Keratinocyte (primary cell): ENCODE data around the gene MED14. TPM values are rescaled to one million over a fixed set of nuclear protein-coding genes. Genes with fewer than 3 reads are reported as not detected.

Experiments used
- DNase-seq: peaks from one replicate; pipeline ENCODE4 v3.0.0-alpha.2; 2011; ENCODE audit warnings: low read depth, missing footprints, low spot score
- FAIRE-seq: peaks from 2 replicates; lab custom pipeline; 2011; peaks lifted over from hg19 to GRCh38; lab: Jason Lieb, UNC
- H2AFZ ChIP-seq: 2 replicates; pipeline ENCODE4 v1.6.0; 2012; ENCODE audit warnings: low read length, control low read depth, inconsistent platforms; ENCODE audit not compliant: control insufficient read depth
- H3K27ac ChIP-seq: 2 replicates; pipeline ENCODE4 v1.5.1; 2011; ENCODE audit warnings: low read length; ENCODE audit not compliant: control insufficient read depth, insufficient read depth
- H3K27me3 ChIP-seq: 3 replicates; pipeline ENCODE4 v1.6.0; 2011; ENCODE audit warnings: low read length; ENCODE audit not compliant: control insufficient read depth, insufficient read depth; ENCODE audit errors: extremely low read depth
- H3K36me3 ChIP-seq, 2 experiments: 2 replicates in 1 of 2; 3 replicates in 1 of 2; pipeline ENCODE4 v1.5.1; 2011; ENCODE audit warnings: low read length in 2 of 2, mild to moderate bottlenecking in 1 of 2; ENCODE audit not compliant: control insufficient read depth in 2 of 2, insufficient read depth in 2 of 2; ENCODE audit errors: extremely low read depth in 1 of 2
- H3K4me1 ChIP-seq: 3 replicates; pipeline ENCODE4 v1.5.1; 2011; ENCODE audit warnings: low read length; ENCODE audit not compliant: control insufficient read depth, insufficient read depth; ENCODE audit errors: extremely low read depth
- H3K4me2 ChIP-seq: 3 replicates; pipeline ENCODE4 v1.6.0; 2011; ENCODE audit warnings: low read depth, low read length; ENCODE audit not compliant: control insufficient read depth, insufficient read depth; ENCODE audit errors: extremely low read depth
- H3K4me3 ChIP-seq, 3 experiments: fragments of 200-600 bp in 1 of 3; sonication (generic) in 1 of 3; 2 replicates in 2 of 3; 3 replicates in 1 of 3; pipeline ENCODE4 v1.5.1; 2011 to 2016; ENCODE audit warnings: low read length in 3 of 3, mild to moderate bottlenecking in 3 of 3, control low read depth in 2 of 3, inconsistent platforms in 1 of 3, low read depth in 1 of 3, mixed read lengths in 1 of 3, mixed run types in 1 of 3, moderate library complexity in 1 of 3; ENCODE audit not compliant: control insufficient read depth in 2 of 3, insufficient read depth in 2 of 3; ENCODE audit errors: extremely low read depth in 1 of 3
- H3K79me2 ChIP-seq: 2 replicates; pipeline ENCODE4 v1.6.0; 2012; ENCODE audit warnings: low read length; ENCODE audit not compliant: control insufficient read depth, insufficient read depth
- H3K9ac ChIP-seq: 3 replicates; pipeline ENCODE4 v1.6.0; 2011; ENCODE audit warnings: low read length; ENCODE audit not compliant: control insufficient read depth, insufficient read depth; ENCODE audit errors: extremely low read depth
- H3K9me1 ChIP-seq: 3 replicates; pipeline ENCODE4 v1.6.0; 2011; ENCODE audit warnings: low read length; ENCODE audit not compliant: control insufficient read depth, insufficient read depth; ENCODE audit errors: extremely low read depth
- H3K9me3 ChIP-seq: 2 replicates; pipeline ENCODE4 v1.5.1; 2012; ENCODE audit warnings: low read depth, low read length; ENCODE audit not compliant: control insufficient read depth
- H4K20me1 ChIP-seq: 3 replicates; pipeline ENCODE4 v1.6.0; 2011; ENCODE audit warnings: low read length; ENCODE audit not compliant: control insufficient read depth, insufficient read depth; ENCODE audit errors: extremely low read depth
- CTCF ChIP-seq, 3 experiments: IDR thresholded peaks in 1 of 3; conservative IDR thresholded peaks in 1 of 3; optimal IDR thresholded peaks in 1 of 3; 2 replicates in 2 of 3; 3 replicates in 1 of 3; pipeline versions ENCODE3 to v1.5.1; 2011; ENCODE audit warnings: low read length in 3 of 3, mild to moderate bottlenecking in 3 of 3, moderate library complexity in 2 of 3, control low read depth in 1 of 3, inconsistent platforms in 1 of 3; ENCODE audit not compliant: insufficient read depth in 2 of 3; ENCODE audit errors: extremely low read depth in 1 of 3
- EZH2 ChIP-seq: IDR thresholded peaks from one replicate; pipeline ENCODE4 v1.6.1; 2012; ENCODE audit warnings: inconsistent platforms, mild to moderate bottlenecking, low read length, moderate library complexity
- dilution Hi-C: fragments of 300-500 bp; cut with MboI; formaldehyde crosslinking; loops from one replicate; pipeline ENCODE4 v1.7.0; 2020; ENCODE audit warnings: low sequenced_read_pairs; ENCODE audit not compliant: extremely low pct_ligation_motif_present
- polyA plus RNA-seq, 5 experiments: library from polyadenylated mRNA; depleted of rRNA in 3 of 5; stranded (reverse) in 3 of 5; stranded (forward) in 1 of 5; unstranded in 1 of 5; fragments of >200 nt; gene quantifications; 1 replicate in 1 of 5; 2 replicates in 3 of 5; 3 replicates in 1 of 5; pipeline versions ENCODE4 v1.2.1 to v1.2.3, GENCODE V29; 2011 to 2012; ENCODE audit warnings: missing spikeins in 2 of 5, low read depth in 1 of 5, low replicate concordance in 1 of 5

The MED14 gene
- polyA plus RNA-seq, 1 donor (not counting 4 experiments of a cell fraction or from before 2014, with no cell fraction given): 25.9 TPM

DNA sequence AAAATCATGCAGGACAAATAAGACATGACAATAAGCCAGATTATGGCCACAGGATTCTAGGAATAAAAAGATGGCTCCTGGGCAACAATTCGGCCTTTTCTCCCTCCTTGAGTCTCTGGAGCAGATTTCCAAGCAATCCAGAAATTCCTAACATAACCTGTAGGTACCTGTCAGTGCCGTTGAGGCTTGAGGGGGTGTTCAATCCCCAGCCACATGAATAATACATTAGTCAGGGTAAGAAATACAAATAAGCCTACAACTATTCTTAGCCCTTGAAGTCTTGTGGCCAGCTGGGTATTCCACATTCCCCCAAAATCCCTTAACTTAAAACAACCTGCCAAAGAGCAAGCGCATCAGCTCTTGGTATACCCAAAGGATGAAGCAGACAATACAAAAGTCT is 97.7 kb downstream of the MED14 start:
- Histone ChIP-seq H3K27me3 (no peaks in the 10 kb centered on the region), H4K20me1 (peaks cover 7% of the 10 kb centered on the region), H3K36me3 (peaks cover 7 to 30% of the 10 kb centered on the region in 2 experiments), H3K79me2 (peaks cover 30% of the 10 kb centered on the region), H3K9me1 (peaks cover 4% of the 10 kb centered on the region), H3K4me3 (no peak overlapping the region), H3K27ac (no peak overlapping the region), H2AFZ (no peak overlapping the region), H3K9me3 (no peaks in the 10 kb centered on the region), H3K4me2 (peak overlapping the region; percentile 48), H3K9ac (no peak overlapping the region), H3K4me1 (peaks cover 16% of the 10 kb centered on the region)
- peak; percentile 48 for FAIRE-seq
- DNase-seq: peak; percentile 60
- dilution Hi-C loops: no loop called here
- TF ChIP-seq EZH2 (no peak), CTCF (optimal IDR thresholded peaks at IDR 0.05 in 1 of 3, IDR thresholded peaks at IDR 0.05 in 1 of 3, conservative IDR thresholded peaks at IDR 0.05 in 1 of 3; ENCODE audit: extremely low read depth in 1 of 3, insufficient read depth in 2 of 3, low read length in 3 of 3) (no peak)

DNA sequence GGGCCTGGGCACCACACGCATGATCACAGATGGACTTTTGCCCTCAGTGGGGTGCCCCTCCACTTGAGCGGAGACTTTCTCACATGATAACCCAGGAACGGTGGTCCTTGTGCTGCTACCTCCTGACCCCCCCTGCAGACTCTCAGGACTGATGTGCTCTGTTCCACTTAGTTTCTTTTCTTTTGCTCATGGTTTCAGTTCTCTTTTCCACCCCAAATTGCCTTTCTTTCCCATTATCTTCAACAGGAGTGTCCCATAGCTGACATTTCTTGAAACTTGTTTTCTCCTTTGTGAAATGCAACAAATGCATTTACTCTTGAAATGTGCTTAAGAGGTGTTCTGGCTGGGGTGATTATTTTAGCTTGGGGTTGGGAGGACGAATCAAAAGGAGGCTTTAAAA is 103.1 kb downstream of the MED14 start:
- Histone ChIP-seq H3K79me2 (peaks cover 4% of the 10 kb centered on the region), H2AFZ (no peak overlapping the region), H3K4me2 (no peak overlapping the region), H3K9me3 (no peaks in the 10 kb centered on the region), H3K9ac (no peak overlapping the region), H3K36me3 (peaks cover 28 to 29% of the 10 kb centered on the region in 2 experiments), H3K4me3 (no peak overlapping the region), H3K27me3 (no peaks in the 10 kb centered on the region), H3K4me1 (peaks cover under 1% of the 10 kb centered on the region), H3K9me1 (no peaks in the 10 kb centered on the region), H3K27ac (no peak overlapping the region), H4K20me1 (no peaks in the 10 kb centered on the region)
- FAIRE-seq (no peak), DNase-seq (no peak)
- dilution Hi-C loops: no loop called here
- no peak for TF ChIP-seq EZH2
- no peak for TF ChIP-seq CTCF (optimal IDR thresholded peaks at IDR 0.05 in 1 of 3, IDR thresholded peaks at IDR 0.05 in 1 of 3, conservative IDR thresholded peaks at IDR 0.05 in 1 of 3; ENCODE audit: extremely low read depth in 1 of 3, insufficient read depth in 2 of 3, low read length in 3 of 3)
